ENCODE measurements around the gene MPHOSPH9.
"Not testable (repeated sequence)": the region's sequence is repeated elsewhere in the genome, so short reads cannot be mapped to it uniquely, and the experiment has no call there.

MPHOSPH9 gene

GRCh38 chr12:123225443-123225842 lies 7.5 kb downstream of the MPHOSPH9 start:
- no peak for FAIRE-seq

- no peak for FAIRE-seq
Measured at GRCh38 chr12:123223241-123223668, 9.7 kb downstream of the MPHOSPH9 start.

- not testable (repeated sequence) for FAIRE-seq
Measured at GRCh38 chr12:123207815-123208214, 25.1 kb downstream of the MPHOSPH9 start.

GRCh38 chr12:123206794-123207193 lies 26.1 kb downstream of the MPHOSPH9 start:
- FAIRE-seq = not testable (repeated sequence)

- FAIRE-seq = no peak
Measured at GRCh38 chr12:123200414-123200813, 32.5 kb downstream of the MPHOSPH9 start.

GRCh38 chr12:123199936-123200335 lies 33.0 kb downstream of the MPHOSPH9 start:
- no peak for FAIRE-seq

GRCh38 chr12:123187637-123188036 lies 45.3 kb downstream of the MPHOSPH9 start:
- FAIRE-seq = no peak

- FAIRE-seq = no peak
Measured at GRCh38 chr12:123180171-123180570, 52.8 kb downstream of the MPHOSPH9 start.

- FAIRE-seq = no peak
Measured at GRCh38 chr12:123171967-123172366, 61.0 kb downstream of the MPHOSPH9 start.

GRCh38 chr12:123167329-123167728 lies 65.6 kb downstream of the MPHOSPH9 start:
- FAIRE-seq = no peak

- no peak for FAIRE-seq
Measured at GRCh38 chr12:123165537-123165936, 67.4 kb downstream of the MPHOSPH9 start.

GRCh38 chr12:123164710-123165261 lies 68.2 kb downstream of the MPHOSPH9 start:
- FAIRE-seq = no peak

GRCh38 chr12:123164222-123164621 lies 68.7 kb downstream of the MPHOSPH9 start:
- FAIRE-seq = no peak

- FAIRE-seq = no peak
Measured at GRCh38 chr12:123163227-123163626, 69.7 kb downstream of the MPHOSPH9 start.

- no peak for FAIRE-seq
Measured at GRCh38 chr12:123160801-123161487, 72.0 kb downstream of the MPHOSPH9 start.

- FAIRE-seq = no peak
Measured at GRCh38 chr12:123153906-123154305, 79.0 kb downstream of the MPHOSPH9 start.

- FAIRE-seq = no peak
Measured at GRCh38 chr12:123152833-123153232, 80.1 kb downstream of the MPHOSPH9 start.

- FAIRE-seq = no peak
Measured at GRCh38 chr12:123151457-123152454, 81.2 kb downstream of the MPHOSPH9 start.

GRCh38 chr12:123150744-123151456 lies 82.0 kb downstream of the MPHOSPH9 start, which contains the start of gene PITPNM2:
TSS of gene PITPNM2 (minus strand) at chr12:123151090. CDS start at chr12:123034590, 116,500 bp downstream.
- no peak for FAIRE-seq

- no peak for FAIRE-seq
Measured at GRCh38 chr12:123150275-123150743, 82.6 kb downstream of the MPHOSPH9 start.

GRCh38 chr12:123149501-123150274 lies 83.3 kb downstream of the MPHOSPH9 start:
- no peak for FAIRE-seq

GRCh38 chr12:123149088-123149487 lies 83.9 kb downstream of the MPHOSPH9 start:
- FAIRE-seq = no peak
